NCI-H1436 treated with DMSO at 0.1 percent for 48 hours (cell line): ENCODE measurements around the gene CYB561D2.

ENCODE experiments used
- DNase-seq: peaks from one replicate; lab custom pipeline; 2025; lab: John Stamatoyannopoulos, UW

Gene CYB561D2

DNA sequence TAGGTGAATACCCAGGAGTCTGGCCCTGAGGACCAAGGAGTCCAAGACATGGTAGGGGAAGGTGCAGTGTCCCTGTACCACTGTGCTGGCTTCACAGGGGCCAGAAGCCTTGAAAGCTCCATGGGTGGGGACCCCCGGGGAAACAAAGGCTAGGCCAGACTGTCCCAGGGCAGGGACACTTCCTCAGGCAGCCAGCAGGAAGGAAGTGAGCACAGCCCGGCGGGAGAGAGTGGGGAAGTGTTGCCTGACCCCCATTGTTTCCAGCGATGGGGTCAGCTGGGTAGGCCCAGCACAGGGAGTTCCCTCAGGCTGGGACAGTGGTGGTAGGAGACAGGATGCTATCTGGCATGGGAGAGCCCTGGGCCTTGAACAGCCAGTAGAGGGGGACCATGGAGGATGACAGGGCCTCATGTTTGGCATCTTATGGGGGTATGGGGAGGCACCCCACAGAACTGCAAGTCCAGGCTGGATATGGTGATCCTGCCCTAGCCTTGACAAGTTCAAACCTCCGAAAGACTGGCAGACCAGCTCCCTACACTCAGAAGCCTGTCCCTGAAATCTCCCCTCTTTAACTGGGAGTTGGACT is 27.0 kb upstream of the CYB561D2 start:
- no peak for DNase-seq

DNA sequence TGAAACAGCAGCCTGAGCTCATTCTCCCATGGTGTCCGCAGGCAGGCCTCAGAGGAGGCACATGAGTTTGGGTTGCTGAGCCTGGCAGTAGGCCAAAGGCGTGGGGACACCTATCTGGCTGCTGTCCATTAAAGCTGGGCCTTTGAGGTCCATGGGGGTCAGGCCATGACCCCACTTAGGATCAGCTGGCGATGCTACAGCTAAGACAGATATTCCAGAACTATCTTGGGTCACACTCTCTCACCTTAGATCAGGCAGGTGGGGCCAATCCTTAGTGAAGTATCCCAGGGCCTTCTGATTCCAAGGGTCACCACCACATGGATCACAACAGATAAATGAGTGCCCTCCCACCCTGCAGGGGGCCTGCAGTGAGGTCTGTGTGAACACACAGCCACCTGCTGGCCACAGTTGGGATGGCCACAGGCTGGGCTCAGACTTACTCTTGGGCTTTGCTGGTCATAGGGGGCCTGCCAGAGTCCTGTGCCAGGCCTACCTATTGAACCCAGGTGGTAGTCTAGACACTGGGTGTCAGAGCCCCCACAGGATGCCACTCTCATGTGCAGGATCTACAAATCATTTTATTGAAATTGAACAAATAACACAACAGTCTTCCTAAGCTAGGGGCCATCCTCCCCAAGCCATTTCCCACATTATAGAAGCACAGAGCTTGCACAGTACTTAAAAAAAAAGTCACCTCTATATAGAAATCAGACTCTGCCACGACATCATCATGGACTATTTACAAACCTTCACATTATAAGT is 26.1 kb upstream of the CYB561D2 start:
- DNase-seq: no peak

DNA sequence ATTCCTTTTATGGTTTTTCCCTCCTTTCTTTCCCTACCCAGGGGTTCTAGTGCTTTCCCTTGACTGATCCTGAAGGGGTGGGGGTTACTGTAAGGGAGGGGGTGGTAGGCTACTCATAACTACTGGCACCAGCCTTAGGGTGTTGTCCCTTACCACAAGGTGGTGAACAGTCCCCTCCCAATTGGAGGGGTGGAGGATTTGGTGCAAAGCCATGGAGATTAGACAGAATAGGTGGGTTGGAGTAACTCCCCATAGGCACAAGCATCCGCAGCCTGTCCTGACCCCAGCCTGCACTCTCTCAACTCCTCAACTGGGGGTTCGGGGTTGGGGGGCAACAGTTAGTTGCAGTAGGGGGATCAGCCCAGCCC is 25.6 kb upstream of the CYB561D2 start:
- DNase-seq: no peak

DNA sequence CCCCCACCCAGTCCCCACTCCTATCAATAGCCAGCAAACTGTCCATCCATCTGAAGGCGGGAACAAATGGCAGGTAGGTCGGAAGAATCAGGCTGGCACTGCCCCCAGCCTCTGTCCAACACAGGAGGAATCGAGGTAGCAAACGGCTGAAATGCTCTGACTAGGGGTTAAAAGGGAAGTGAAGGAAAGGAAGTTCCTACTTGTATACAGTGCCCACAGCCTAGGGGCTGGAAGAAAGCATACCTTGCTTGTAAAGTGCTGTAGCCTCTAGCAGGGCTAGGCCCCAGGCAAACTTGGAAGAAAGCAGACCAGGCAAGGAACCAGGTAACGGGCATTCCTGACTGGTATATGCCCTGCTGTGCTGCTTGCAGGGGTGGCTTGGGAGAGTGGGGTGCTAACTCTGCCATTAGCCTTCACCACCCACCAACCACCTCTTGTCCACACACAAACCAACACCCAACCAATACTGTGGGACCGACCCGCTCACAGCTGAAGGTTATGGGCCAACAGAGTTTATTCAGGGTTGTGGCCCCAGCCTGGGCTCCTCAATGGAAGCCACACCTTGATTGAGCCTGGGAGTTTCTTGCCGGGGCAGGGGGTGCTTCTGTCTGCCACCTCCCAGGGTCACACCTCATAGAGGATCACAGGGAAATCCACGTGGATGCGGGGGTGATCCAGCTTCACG is 25.0 kb upstream of the CYB561D2 start:
- no peak for DNase-seq

DNA sequence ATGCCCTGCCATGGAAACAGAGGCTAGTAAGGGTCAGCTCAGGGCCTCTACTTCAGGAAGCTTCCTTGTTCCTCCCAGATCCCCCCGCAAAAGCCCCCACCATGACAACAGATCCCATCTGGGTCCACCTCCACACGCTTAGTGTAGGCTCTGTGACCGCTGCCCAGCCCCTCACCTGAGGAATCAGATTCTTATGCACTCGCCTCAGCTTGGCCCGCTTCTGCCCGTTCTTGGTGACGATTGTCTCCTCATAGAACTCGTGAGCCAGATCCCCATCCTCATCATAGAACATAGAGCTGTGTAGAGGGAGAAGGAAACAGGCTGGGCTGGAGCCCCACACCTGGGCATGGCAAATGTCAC is 24.5 kb upstream of the CYB561D2 start:
- no peak for DNase-seq

DNA sequence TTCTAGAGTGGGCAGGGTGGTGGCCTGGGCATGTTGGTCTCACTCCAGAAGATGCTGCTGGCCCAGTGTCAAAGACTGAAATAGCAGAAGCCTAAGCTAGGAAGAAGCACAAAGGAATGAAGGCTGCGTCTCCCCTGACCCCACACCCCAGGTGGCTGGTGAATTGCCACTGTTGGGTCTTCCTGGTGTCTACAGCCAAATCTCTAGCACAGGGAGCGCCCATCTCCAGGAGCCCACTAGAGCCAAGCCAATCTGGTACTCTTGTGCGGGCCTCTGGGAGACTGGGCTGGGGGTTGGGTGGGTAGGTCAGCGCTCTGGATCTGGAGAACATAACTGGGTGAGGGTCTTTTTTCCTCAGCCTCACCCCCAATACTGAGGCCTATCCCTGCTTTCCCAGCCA is 23.5 kb upstream of the CYB561D2 start:
- no peak for DNase-seq

DNA sequence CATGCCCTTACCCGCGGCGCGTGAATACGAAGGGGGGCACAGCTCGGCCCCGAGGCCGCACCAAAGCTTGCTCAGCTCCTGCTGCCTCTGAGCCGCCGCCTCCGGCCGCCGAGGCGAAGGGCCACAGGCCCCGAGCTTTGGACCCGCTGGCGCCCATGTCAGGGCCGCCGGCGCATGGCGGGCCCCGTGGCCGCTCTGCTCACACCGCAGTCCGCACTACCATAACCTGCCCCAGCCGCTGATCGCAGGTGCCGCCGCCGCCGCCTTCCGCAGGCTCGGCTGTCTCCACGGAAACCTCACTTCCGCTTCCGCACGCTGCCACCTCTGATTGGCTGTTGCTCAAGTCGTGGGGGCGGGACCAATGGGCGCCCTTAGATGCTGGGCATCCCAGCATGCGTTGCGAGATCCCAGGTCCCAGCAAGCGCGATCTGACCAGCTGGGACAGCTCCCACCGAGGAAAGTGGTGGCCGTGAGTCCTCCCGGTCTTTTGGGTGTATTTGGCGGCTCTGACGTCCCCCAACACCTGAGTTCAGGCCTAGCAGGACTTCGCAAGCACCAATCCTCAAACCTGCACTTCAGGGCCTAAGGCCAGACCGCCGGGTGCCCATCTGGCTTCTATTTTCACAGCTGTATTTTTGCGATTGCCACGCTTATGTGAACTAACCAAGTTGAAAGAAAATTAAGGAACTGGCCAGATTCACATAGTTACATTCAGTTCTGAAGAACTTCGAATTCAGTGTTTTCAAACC is 22.5 kb upstream of the CYB561D2 start, which contains the start of gene TUSC2:
TUSC2 (minus strand) TSS at position 281 of the 749 bp plus-strand sequence; CDS start at position 157, 124 bp downstream.
- no peak for DNase-seq

DNA sequence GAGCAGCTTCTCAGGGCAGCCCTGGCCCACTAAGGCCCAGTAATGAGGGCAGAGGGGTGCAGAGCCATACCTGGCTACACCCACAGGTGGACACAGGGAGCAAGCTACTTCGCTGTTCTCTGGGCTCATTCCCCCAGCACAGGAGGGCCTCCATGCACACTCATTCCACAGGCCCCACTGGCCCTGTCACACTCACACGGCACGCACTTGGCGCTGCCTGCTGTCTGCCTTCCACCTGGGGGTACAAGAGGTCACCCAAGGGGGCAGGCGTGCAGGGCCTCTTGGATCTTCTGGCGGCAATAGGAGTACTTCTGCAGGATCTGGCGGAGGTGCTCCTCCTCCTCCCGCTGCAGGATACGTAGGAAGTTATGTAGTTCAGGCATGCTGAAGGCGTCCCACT is 20.3 kb upstream of the CYB561D2 start:
- no peak for DNase-seq

DNA sequence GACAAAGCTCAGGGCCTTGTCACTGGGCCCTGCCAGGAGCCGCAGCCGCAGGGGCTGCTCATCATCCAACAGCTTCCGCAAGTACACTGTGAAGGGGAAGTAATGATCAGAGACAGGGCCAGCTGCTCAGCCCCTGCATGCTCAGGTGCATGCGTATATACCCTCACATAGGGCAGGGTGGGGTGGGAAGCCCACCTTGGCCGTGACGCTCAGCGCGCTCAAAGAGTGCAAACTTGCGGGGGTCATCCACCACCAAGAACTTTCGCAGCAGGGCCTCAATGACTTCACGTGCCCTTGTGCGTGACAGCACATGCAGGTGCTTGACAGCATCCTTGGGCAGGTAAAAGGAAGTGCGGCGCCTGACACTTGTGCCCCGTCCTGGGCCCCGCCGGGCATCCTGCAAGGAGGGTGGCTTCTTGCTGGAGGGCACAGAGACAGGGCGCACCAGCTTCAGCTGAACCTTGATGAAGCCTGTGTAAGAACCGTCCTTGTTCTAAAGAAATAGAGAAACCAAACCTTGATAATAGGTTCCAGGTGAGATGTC is 19.2 kb upstream of the CYB561D2 start:
- DNase-seq: no peak

DNA sequence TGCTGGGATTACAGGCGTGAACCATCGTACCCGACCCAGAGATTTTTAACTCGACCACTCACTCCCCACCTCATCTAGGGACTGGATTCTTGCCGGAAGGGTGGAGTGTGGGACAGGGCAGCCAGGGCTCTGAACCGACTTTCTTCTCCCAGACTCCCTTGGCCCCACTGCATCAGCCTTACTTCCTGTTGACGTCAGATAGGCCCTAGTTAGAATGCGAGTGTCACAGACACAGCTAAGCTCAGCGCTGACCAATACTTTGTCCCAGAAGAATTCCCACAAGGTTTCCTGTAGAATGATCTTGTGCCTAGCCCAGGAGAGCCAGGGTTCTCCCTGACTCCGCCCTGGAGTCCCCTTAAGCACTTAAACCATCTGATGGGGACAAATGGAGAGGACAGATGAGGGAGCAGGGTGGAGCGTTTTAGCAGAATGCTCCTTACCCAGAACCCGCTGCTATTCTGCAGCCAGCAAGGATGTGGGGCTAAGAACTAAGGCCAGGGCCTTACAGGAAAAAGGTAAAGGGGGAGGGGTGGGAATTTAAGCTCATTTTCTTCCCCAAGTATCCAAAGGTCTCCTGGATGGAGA is 16.8 kb upstream of the CYB561D2 start:
- DNase-seq: no peak

DNA sequence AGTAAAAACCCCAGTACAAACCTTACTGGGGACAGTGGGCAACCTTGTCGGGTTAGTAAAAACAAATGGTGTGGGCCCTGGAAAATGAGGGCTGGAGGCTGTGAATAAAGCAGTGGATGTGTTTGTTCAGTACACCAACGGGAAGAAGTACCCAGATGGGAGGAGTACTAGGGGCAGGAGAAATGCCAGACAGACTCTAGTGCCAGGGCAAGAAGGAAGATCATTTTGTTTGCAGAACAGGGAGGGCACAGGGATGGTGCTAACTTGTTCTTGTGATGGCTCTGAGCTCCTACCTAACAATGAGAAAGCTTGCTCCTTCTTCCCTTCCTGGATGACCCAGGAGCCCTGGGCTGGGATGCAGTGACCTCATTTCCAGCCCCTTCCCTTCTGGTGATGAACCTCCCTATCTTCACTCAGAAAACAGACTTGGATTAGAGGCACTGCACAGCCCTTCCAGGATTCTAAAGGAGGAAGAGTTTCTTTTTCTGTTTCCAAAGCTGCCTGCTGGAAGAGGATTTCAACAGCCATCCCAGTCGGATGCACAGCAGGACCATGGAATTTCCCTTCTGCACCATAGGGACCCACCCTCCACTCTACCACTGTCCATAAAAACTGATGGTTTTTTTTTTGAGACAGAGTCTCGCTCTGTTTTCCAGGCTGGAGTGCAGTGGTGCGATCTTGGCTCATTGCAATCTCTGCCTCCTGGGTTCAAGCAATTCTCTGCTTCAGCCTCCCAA is 16.2 kb upstream of the CYB561D2 start:
- DNase-seq: no peak

DNA sequence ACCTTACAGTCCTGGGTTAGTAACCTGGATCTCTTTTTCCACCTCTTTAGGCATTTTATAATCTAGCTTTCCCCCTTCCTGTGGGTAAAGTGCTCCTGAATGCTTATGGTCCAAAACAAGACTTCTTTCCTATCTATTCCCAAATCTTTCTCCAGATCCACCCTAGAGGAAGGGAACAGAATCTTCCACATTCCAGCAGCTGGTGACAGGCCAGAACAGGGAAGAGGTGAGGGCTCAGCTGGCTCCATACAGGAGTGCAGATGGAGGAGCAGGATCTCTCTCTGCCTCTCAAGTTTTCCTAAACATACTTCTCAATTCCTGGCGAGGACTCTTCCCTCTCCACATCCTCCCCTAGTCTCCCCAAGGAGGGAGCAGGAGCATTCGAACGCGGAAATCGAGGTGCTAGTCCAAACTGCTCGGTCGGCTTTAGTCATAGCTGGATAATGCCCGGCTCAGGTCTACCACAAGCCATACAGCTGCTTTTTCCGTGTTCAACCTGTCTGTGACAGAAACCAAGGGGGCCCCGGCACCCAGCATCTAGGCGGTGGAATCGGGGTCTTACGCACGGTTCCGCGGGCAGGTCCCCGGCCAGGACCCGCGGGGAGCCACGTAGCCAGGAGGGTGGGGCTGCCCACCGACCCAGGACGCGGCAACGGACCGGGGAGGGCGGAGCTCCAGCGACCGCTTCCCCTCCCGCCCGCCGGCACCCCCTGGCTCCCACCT is 14.0 kb upstream of the CYB561D2 start:
- no peak for DNase-seq

DNA sequence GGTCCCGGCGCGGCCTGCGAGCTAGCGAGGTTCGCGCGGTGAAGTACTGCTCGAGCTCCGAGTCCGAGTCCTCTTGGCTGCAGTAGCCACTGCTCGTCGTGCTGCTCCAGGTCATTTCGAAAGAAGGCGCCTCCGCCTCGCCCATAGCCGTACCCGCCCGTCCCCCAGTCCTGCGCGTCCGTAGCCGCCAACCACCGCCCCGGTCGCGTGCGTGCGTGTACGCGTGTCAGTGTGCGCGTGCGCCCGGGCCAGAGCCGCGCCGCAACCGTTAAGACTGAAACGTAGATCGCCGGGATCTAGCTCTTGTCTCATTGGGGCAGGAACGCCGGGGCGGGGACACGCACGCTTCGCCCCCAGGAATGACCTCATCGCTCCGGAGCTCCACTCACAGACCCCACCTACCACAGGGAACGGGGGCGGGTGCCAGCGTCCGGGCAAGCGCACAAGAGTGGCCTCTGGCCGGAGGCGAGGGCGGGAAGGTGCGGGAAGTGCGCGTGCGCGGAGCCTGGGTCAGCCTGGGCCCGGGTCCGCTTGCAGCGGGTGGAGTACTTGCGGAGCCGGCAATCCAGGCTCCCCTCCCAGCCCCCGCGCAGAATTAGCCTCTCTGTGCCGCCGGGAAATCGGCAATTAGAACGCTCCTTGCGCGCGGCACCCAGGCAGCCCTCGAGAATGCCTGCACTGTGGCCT is 13.3 kb upstream of the CYB561D2 start:
- peak; percentile 79 for DNase-seq

DNA sequence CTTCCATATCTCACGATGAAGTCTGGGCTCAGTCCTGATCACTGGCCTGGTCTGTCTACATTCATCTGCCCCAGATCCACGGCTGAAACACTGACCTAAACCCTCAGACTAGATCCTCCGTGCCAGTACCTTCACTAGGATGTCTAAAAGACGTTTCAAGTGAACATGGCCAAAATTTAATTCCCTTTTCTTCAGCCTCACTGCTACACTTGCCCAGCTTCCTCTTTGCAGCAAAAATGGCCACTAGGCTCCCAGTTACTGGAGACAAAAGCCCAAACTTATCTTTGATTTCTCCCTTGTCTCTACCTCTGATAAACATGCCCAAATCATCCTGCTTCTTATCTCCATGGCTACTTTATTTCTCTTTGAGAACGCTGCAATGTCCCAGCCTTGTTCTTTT is 11.7 kb upstream of the CYB561D2 start:
- no peak for DNase-seq

DNA sequence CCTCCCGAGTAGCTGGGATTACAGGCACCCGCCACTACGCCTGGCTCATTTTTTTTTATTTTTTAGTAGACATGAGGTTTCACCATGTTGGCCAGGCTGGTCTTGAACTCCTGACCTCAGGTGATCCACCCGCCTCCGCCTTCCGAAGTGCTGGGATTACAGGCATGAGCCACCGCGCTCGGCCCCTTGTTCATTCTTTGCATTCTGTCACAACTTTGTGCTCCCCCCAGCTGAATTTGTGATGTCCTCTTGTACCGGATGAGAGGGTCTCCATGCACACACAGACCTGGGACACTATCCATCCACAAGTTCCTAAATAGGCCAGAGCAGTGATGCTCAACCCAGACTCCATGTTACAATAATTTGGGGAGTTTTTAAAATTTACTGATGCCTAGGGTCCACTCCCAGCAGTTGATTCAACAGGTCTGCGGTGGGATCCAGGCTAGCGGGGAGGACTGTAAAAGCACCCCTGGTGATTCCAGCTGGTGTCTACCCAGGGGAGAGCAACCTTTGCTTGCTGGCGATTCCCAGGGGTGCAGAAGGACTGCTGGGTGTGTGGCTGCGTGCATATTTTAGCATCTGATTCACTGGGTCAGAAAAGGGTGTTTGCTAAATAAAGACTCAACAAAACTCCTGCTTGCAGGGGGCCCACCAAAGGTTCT is 11.0 kb upstream of the CYB561D2 start:
- DNase-seq: no peak

DNA sequence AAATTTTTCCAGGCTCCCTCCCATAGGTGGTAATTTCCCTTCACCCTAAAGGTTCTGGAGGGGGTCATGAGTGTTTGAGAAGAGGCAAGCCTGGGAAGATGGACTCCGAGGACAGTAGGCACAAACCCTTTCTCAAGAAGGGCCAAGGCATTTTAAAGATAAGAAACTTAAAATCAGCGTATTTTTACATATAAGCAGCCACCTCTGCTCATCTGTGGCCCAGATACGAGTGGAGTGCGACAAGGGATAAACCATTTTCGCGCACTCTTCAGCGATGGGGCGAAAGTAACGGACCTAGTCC is 10.6 kb upstream of the CYB561D2 start:
- DNase-seq: no peak

DNA sequence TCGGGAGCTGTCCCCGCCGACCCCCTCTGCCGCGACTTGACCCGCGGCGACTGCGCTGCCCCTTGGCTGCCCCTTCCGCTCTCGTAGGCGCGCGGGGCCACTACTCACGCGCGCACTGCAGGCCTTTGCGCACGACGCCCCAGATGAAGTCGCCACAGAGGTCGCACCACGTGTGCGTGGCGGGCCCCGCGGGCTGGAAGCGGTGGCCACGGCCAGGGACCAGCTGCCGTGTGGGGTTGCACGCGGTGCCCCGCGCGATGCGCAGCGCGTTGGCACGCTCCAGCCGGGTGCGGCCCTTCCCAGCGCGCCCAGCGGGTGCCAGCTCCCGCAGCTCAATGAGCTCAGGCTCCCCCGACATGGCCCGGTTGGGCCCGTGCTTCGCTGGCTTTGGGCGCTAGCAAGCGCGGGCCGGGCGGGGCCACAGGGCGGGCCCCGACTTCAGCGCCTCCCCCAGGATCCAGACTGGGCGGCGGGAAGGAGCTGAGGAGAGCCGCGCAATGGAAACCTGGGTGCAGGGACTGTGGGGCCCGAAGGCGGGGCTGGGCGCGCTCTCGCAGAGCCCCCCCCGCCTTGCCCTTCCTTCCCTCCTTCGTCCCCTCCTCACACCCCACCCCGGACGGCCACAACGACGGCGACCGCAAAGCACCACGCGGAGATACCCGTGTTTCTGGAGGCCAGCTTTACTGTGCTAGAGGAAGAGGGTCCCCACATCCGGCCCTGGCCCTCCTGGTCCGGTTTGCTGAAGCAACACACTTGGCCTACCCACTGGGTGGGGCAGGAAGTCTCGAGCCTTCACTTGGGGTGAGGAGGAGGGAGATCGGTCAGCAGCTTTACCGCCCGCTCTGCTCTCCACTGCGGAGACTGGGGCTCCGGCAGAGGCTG is 10.0 kb upstream of the CYB561D2 start, which contains the start of gene RASSF1:
RASSF1 (minus strand) TSS at position 389 of the 882 bp plus-strand sequence; CDS start at position 358, 31 bp downstream.
- no peak for DNase-seq

DNA sequence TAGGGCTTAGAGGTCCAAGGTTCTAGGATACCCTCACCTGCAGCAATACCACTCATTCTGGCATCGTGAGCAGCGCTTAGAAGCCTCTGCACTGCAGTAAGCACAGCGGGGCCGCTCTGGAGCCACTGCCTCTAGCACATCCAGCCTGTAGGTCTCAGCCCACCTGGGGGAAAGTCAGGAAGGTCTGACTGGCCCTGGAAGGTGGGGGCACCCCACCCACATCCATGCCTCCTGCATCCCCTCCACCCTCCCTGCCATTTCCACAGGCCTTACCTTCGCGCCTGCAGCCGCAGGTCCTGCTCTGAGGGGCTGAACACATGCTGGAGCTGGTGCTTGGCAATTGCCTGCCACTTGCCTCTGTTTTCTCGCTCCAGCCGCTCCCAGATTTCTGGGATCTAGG is 9.1 kb upstream of the CYB561D2 start:
- no peak for DNase-seq
